ENCODE results near the gene PILRA. TPM values are rescaled to one million over a fixed set of nuclear protein-coding genes. Genes with fewer than 3 reads are reported as not detected.

Gene PILRA
- total and polyA plus RNA-seq, 2 of the 13 experiments (the other 11 are each of a cell fraction or from before 2014, with no cell fraction given) = 0.13 to 1.3 TPM

GRCh38 chr7:100444311-100445278, 71.3 kb downstream of the PILRA start (continued):
- TF ChIP-seq ZNF33A (CRISPR knock-in tag; IDR thresholded peaks at IDR 0.05; ENCODE audit: borderline replicate concordance) (no peak), ZNF230 (CRISPR knock-in tag; IDR thresholded peaks at IDR 0.05) (no peak), SIN3B (IDR thresholded peaks at IDR 0.05; ENCODE audit: low read length) (no peak), ZHX1 (CRISPR knock-in tag; IDR thresholded peaks at IDR 0.05; ENCODE audit: low read depth) (peak; percentile 35; the same call in 1 of the 2 replicates), MATR3 (CRISPR knock-in tag; IDR thresholded peaks at IDR 0.05) (no peak), ZNF101 (CRISPR knock-in tag; IDR thresholded peaks at IDR 0.05; ENCODE audit: borderline replicate concordance, low read depth) (no peak), TFE3 (CRISPR knock-in tag; IDR thresholded peaks at IDR 0.05) (peak; percentile 94), ZSCAN21 (CRISPR knock-in tag; IDR thresholded peaks at IDR 0.05; ENCODE audit: borderline replicate concordance) (peak; percentile 72; the same call in 1 of the 2 replicates), ZSCAN9 (CRISPR knock-in tag; IDR thresholded peaks at IDR 0.05; ENCODE audit: borderline replicate concordance) (no peak), FOSL1 (CRISPR knock-in tag; IDR thresholded peaks at IDR 0.05; ENCODE audit: borderline replicate concordance) (peak; percentile 13; the same call in 1 of the 2 replicates), ZNF235 (CRISPR knock-in tag; IDR thresholded peaks at IDR 0.05; ENCODE audit: borderline replicate concordance) (no peak), HMGA1 (CRISPR knock-in tag; conservative IDR thresholded peaks at IDR 0.05) (no peak), ZNF788 (CRISPR knock-in tag; IDR thresholded peaks at IDR 0.05; ENCODE audit: borderline replicate concordance) (peak; percentile 89; the same call in 1 of the 2 replicates), ZNF136 (CRISPR knock-in tag; IDR thresholded peaks at IDR 0.05; ENCODE audit: low read depth) (no peak; the same call in 1 of the 2 replicates), FOXA1 (IDR thresholded peaks at IDR 0.05) (no peak), FOXA1 (CRISPR knock-in tag; IDR thresholded peaks at IDR 0.05) (peak; percentile 49), RBAK (CRISPR knock-in tag; IDR thresholded peaks at IDR 0.05) (no peak), ZNF296 (CRISPR knock-in tag; conservative IDR thresholded peaks at IDR 0.05) (no peak), FOXM1 (CRISPR knock-in tag; IDR thresholded peaks at IDR 0.05) (no peak), KAT7 (CRISPR knock-in tag; IDR thresholded peaks at IDR 0.05; ENCODE audit: borderline replicate concordance) (0 out of 2 replicates have a peak, but pooled peaks have one; percentile 35), NRL (CRISPR knock-in tag; IDR thresholded peaks at IDR 0.05; ENCODE audit: borderline replicate concordance) (peak; percentile 31; the same call in 1 of the 2 replicates), ZNF546 (CRISPR knock-in tag; conservative IDR thresholded peaks at IDR 0.05) (no peak), ZKSCAN1 (IDR thresholded peaks at IDR 0.05; ENCODE audit: low read length) (no peak), ZNF781 (CRISPR knock-in tag; IDR thresholded peaks at IDR 0.05; ENCODE audit: borderline replicate concordance, not compliant biosample characterization) (peak; percentile 76)

All from HepG2 (cell line).